ENCODE results near the gene RABEPK. TPM values are rescaled to one million over a fixed set of nuclear protein-coding genes. Genes with fewer than 3 reads are reported as not detected.

RABEPK gene
- 18.6 and 21.3 TPM in 2 replicates for total RNA-seq

GRCh38 chr9:125200216-125201047 lies at the start of gene RABEPK:
Gene RABEPK, plus strand, starts transcription at chr9:125200542. Its CDS starts 2,472 bp downstream, at chr9:125203014.

DNA sequence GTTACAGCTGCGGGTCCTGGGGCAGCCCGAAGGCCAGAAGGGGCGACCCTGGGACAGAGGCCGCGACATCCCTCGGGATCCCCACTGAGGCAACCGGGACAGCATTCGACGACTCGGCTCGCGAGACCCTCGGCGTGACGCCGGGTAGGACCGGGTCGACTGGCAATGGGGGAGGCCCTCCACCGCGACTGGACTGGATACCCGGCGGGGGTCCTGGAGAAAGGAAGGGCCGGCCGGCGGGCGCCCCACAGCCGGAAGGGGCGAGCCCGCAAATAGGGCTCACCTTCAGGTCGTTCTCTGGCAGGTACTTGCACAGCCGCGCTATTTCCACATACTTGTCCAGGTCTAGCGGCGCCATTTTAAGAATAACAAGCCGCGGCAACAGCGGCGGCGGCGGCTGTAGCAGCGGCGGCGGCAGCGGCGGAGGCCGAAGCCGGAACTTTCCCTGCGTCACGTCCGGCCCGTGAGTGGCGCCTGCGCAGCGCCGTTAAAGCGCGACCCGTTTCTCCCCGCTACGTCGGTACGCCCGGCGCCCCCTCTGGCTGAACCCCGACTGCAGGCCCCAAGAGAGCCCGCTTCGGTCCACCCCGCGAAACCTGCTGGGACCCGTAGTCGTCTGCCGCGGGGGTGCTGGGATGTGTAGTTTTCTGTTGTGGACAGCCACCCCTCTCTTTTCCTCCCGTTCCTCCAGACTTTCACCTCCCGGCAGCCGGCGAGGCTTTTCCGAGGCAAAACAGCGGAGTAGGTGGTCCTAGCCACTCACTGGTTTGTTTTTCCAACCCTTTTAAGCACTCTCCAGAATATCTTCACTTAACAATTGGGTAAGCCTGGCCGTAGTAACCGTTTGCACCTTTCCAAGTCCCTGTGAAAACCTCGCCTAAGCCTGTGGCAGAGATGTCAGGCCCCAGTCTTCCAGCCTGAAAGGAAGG lies 10.7 kb upstream of the RABEPK start, which contains the start of gene PPP6C:
PPP6C (minus strand) TSS at position 443 of the 929 bp plus-strand sequence; CDS start at position 358, 85 bp downstream.

GRCh38 chr9:125241000-125241862 lies 40.9 kb downstream of the RABEPK start, which contains the start of gene HSPA5:
Gene HSPA5, minus strand, starts transcription at chr9:125241343. Its CDS starts 217 bp downstream, at chr9:125241126.

GRCh38 chr9:125261501-125262293 lies 61.4 kb downstream of the RABEPK start, which contains the start of gene GAPVD1:
Gene GAPVD1, plus strand, starts transcription at chr9:125261826. Its CDS starts 37,096 bp downstream, at chr9:125298922.

Other genes with a start within 250 kb of the RABEPK start
- gene SCAI, start 57.0 kb upstream of the RABEPK start, total RNA-seq, result 2.3 and 9.6 TPM in 2 replicates
- gene PPP6C, start 10.7 kb upstream of the RABEPK start, total RNA-seq, result 9.7 and 18.3 TPM in 2 replicates
- gene HSPA5, start 40.8 kb downstream of the RABEPK start, total RNA-seq, result 114 and 254 TPM in 2 replicates
- 34.0 and 72.8 TPM in 2 replicates for gene GAPVD1, start 61.3 kb downstream of the RABEPK start, total RNA-seq